Endothelial cell of umbilical vein (primary cell): ENCODE data around the gene CDH22.

Experiments
- EZH2 ChIP-seq: IDR thresholded peaks from 2 replicates; pipeline ENCODE4 v1.6.1; 2012; ENCODE audit warnings: borderline replicate concordance, low read depth, mild to moderate bottlenecking, moderate library complexity, low read length, inconsistent platforms; ENCODE audit not compliant: severe bottlenecking
- GATA2 ChIP-seq: IDR thresholded peaks from 2 replicates; pipeline ENCODE4 v1.7.0; 2011; ENCODE audit warnings: low read depth, mild to moderate bottlenecking, moderate library complexity, mixed read lengths, low read length; ENCODE audit not compliant: insufficient read length, insufficient read depth
- POLR2A ChIP-seq: IDR thresholded peaks from 2 replicates; pipeline ENCODE4 v1.6.1; 2012; ENCODE audit warnings: low read depth, mild to moderate bottlenecking, control low read depth, low read length
- POLR2AphosphoS5 ChIP-seq: IDR thresholded peaks from 2 replicates; pipeline ENCODE4 v1.6.1; 2012; ENCODE audit warnings: low read depth, mild to moderate bottlenecking, control low read depth, low read length, moderate library complexity; ENCODE audit not compliant: insufficient read depth
- TF ChIP-seq, protein P1 (sequence below), 2 donors: IDR thresholded peaks; 1 replicate in 1 of 2; 2 replicates in 1 of 2; pipeline ENCODE4 v1.5.1; 2011; ENCODE audit warnings: low read length in 2 of 2, mild to moderate bottlenecking in 2 of 2, moderate library complexity in 2 of 2, control low read depth in 1 of 2, inconsistent platforms in 1 of 2, low read depth in 1 of 2; ENCODE audit not compliant: insufficient read depth in 1 of 2; ENCODE audit errors: extremely low read depth in 1 of 2
- TF ChIP-seq, protein P2 (sequence below): IDR thresholded peaks from 2 replicates; pipeline ENCODE4 v1.6.1; 2011; ENCODE audit not compliant: insufficient read depth, insufficient read length

DNA sequence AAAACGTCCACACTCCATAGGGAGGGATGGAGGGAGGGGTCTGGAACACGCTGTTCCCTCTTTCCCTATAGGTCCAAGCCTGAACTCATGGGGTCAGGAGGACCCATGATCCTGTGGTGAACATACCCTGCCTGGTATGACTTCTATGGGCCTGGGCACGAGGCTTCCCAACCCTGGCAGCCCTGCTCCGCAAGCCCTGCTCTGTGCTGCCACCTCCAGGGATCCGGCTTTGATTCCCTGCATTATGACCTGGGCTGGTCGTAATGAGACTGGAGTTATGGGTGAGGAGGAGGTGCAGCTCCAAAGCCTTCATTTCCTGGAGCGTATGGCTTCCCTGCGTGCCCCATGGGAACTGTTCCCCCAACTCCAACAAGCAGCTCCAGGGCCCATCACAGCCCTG lies 54.9 kb downstream of the CDH22 start:
- TF ChIP-seq, protein P1, sequence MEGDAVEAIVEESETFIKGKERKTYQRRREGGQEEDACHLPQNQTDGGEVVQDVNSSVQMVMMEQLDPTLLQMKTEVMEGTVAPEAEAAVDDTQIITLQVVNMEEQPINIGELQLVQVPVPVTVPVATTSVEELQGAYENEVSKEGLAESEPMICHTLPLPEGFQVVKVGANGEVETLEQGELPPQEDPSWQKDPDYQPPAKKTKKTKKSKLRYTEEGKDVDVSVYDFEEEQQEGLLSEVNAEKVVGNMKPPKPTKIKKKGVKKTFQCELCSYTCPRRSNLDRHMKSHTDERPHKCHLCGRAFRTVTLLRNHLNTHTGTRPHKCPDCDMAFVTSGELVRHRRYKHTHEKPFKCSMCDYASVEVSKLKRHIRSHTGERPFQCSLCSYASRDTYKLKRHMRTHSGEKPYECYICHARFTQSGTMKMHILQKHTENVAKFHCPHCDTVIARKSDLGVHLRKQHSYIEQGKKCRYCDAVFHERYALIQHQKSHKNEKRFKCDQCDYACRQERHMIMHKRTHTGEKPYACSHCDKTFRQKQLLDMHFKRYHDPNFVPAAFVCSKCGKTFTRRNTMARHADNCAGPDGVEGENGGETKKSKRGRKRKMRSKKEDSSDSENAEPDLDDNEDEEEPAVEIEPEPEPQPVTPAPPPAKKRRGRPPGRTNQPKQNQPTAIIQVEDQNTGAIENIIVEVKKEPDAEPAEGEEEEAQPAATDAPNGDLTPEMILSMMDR (IDR thresholded peaks at IDR 0.05; ENCODE audit: extremely low read depth in 1 of 2, insufficient read depth in 1 of 2, low read depth in 1 of 2, low read length in 2 of 2): no peak
- no peak for TF ChIP-seq POLR2A
- TF ChIP-seq EZH2: no peak
- TF ChIP-seq POLR2AphosphoS5: no peak
- TF ChIP-seq, protein P2, sequence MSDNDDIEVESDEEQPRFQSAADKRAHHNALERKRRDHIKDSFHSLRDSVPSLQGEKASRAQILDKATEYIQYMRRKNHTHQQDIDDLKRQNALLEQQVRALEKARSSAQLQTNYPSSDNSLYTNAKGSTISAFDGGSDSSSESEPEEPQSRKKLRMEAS: no peak
- no peak for TF ChIP-seq GATA2
